H1 (cell line): ENCODE results near the gene SHOC1. TPM values are rescaled to one million over a fixed set of nuclear protein-coding genes. Genes with fewer than 3 reads are reported as not detected.

Source experiments
- CTCF ChIA-PET: fragments of 300-600 bp; sonication (Branson Sonifier 250); formaldehyde crosslinking; loops from one replicate; lab custom pipeline; 2021; ENCODE audit not compliant: partially characterized antibody; lab: Charles Lee
- POLR2A ChIA-PET: fragments of 300-600 bp; sonication (Branson Sonifier 250); formaldehyde crosslinking; loops from one replicate; lab custom pipeline; 2021; ENCODE audit warnings: inconsistent platforms; ENCODE audit not compliant: partially characterized antibody; lab: Charles Lee
- DNase-seq, 2 experiments: peaks; one replicate each; pipeline versions ENCODE4 v3.0.0 to v3.0.0-alpha.2; 2010 to 2022; ENCODE audit warnings: low spot score in 2 of 2, low read depth in 1 of 2, mixed read lengths in 1 of 2
- FAIRE-seq: peaks from 2 replicates; lab custom pipeline; 2011; peaks lifted over from hg19 to GRCh38; lab: Jason Lieb, UNC
- H2AFZ ChIP-seq: 2 replicates; pipeline ENCODE4 v1.8.1; 2012; ENCODE audit warnings: low read length, inconsistent platforms
- H2AK5ac ChIP-seq: 2 replicates; pipeline ENCODE4 v1.6.1; 2013; ENCODE audit warnings: low read depth, low read length
- H2BK120ac ChIP-seq: replicated peaks from 2 replicates; pipeline ENCODE3; 2013; ENCODE audit warnings: low read depth, low read length, inconsistent platforms
- H2BK12ac ChIP-seq: 2 replicates; pipeline ENCODE4 v1.6.1; 2013; ENCODE audit warnings: low read depth, low read length
- H2BK15ac ChIP-seq: 2 replicates; pipeline ENCODE4 v1.6.1; 2013; ENCODE audit warnings: low read length
- H2BK20ac ChIP-seq: 2 replicates; pipeline ENCODE4 v1.6.1; 2013; ENCODE audit warnings: low read length
- H2BK5ac ChIP-seq: 2 replicates; pipeline ENCODE4 v1.6.1; 2013; ENCODE audit warnings: low read depth, low read length
- H3K14ac ChIP-seq: 2 replicates; pipeline ENCODE4 v1.6.1; 2013; ENCODE audit warnings: inconsistent platforms; ENCODE audit not compliant: insufficient read length
- H3K18ac ChIP-seq: 2 replicates; pipeline ENCODE4 v1.6.1; 2013; ENCODE audit warnings: low read length; ENCODE audit errors: extremely low read depth
- H3K23ac ChIP-seq: 2 replicates; pipeline ENCODE4 v1.6.1; 2013; ENCODE audit warnings: inconsistent platforms; ENCODE audit not compliant: insufficient read length
- H3K23me2 ChIP-seq: 2 replicates; pipeline ENCODE4 v1.6.1; 2013; ENCODE audit warnings: low read depth, low read length
- H3K27ac ChIP-seq: 2 replicates; pipeline ENCODE4 v1.6.1; 2011; ENCODE audit warnings: low read depth, low read length, inconsistent platforms
- H3K27me3 ChIP-seq, 4 experiments: replicated peaks in 1 of 4; 1 replicate in 1 of 4; 2 replicates in 3 of 4; pipeline versions ENCODE4 v1.6.1 to v1.8.1; 2011 to 2013; ENCODE audit warnings: low read length in 3 of 4, mild to moderate bottlenecking in 3 of 4, inconsistent platforms in 2 of 4, mixed read lengths in 2 of 4, moderate library complexity in 1 of 4; ENCODE audit not compliant: control insufficient read depth in 3 of 4, insufficient read depth in 3 of 4; ENCODE audit errors: extremely low read depth in 1 of 4
- H3K36me3 ChIP-seq, 4 experiments: 2 replicates each; pipeline versions ENCODE4 v1.6.1 to v1.8.1; 2011 to 2013; ENCODE audit warnings: mild to moderate bottlenecking in 4 of 4, low read length in 3 of 4, moderate library complexity in 2 of 4, control low read depth in 1 of 4, inconsistent platforms in 1 of 4; ENCODE audit not compliant: insufficient read depth in 4 of 4, control insufficient read depth in 2 of 4
- H3K4ac ChIP-seq: replicated peaks from 2 replicates; pipeline ENCODE3; 2013; ENCODE audit warnings: low read length, low read depth, mixed read lengths, inconsistent platforms; ENCODE audit not compliant: insufficient read length
- H3K4me1 ChIP-seq, 4 experiments: replicated peaks in 1 of 4; 1 replicate in 1 of 4; 2 replicates in 3 of 4; pipeline versions ENCODE4 v1.6.1 to v1.8.1; 2011 to 2013; ENCODE audit warnings: low read length in 3 of 4, inconsistent platforms in 2 of 4, mixed read lengths in 1 of 4; ENCODE audit not compliant: insufficient read depth in 4 of 4, control insufficient read depth in 3 of 4
- H3K4me2 ChIP-seq, 2 experiments: 2 replicates each; pipeline versions ENCODE4 v1.6.1 to v1.8.1; 2011 to 2013; ENCODE audit warnings: low read depth in 2 of 2, low read length in 2 of 2, control low read depth in 1 of 2, inconsistent platforms in 1 of 2, mild to moderate bottlenecking in 1 of 2; ENCODE audit not compliant: insufficient read depth in 1 of 2
- H3K4me3 ChIP-seq, 4 experiments: fragments of 200-600, 300-600 bp in 1 of 4; sonication (generic), shearing (Covaris generic), sonication (Bioruptor Twin) in 1 of 4; 2 replicates each; pipeline versions ENCODE4 v1.5.1 to v1.8.1; 2011 to 2016; ENCODE audit warnings: low read length in 4 of 4, low read depth in 3 of 4, control low read depth in 2 of 4, inconsistent platforms in 2 of 4, mild to moderate bottlenecking in 2 of 4, mixed read lengths in 1 of 4, moderate library complexity in 1 of 4; ENCODE audit not compliant: insufficient read depth in 2 of 4; ENCODE audit errors: extremely low read depth in 1 of 4
- H3K56ac ChIP-seq: replicated peaks from 2 replicates; pipeline ENCODE3; 2013; ENCODE audit warnings: low read depth, mild to moderate bottlenecking, mixed read lengths, low read length, inconsistent platforms; ENCODE audit not compliant: insufficient read length
- H3K79me1 ChIP-seq: 2 replicates; pipeline ENCODE4 v1.6.1; 2013; ENCODE audit warnings: low read depth, low read length, control low read depth
- H3K79me2 ChIP-seq, 2 experiments: 2 replicates each; pipeline versions ENCODE4 v1.6.1 to v1.8.1; 2012 to 2013; ENCODE audit warnings: low read length in 2 of 2, mild to moderate bottlenecking in 2 of 2, inconsistent platforms in 1 of 2; ENCODE audit not compliant: insufficient read depth in 2 of 2, control insufficient read depth in 1 of 2
- H3K9ac ChIP-seq, 4 experiments: replicated peaks in 1 of 4; 1 replicate in 1 of 4; 2 replicates in 3 of 4; pipeline versions ENCODE4 v1.6.1 to v1.8.1; 2011 to 2013; ENCODE audit warnings: low read depth in 3 of 4, low read length in 3 of 4, control low read depth in 2 of 4, mild to moderate bottlenecking in 2 of 4, moderate library complexity in 2 of 4, inconsistent platforms in 1 of 4; ENCODE audit errors: extremely low read depth in 1 of 4
- H3K9me3 ChIP-seq, 2 experiments: 2 replicates each; pipeline versions ENCODE4 v1.6.1 to v1.8.1; 2012 to 2013; ENCODE audit warnings: mild to moderate bottlenecking in 2 of 2, moderate library complexity in 2 of 2, control low read depth in 1 of 2, inconsistent platforms in 1 of 2, low read depth in 1 of 2, low read length in 1 of 2, mixed read lengths in 1 of 2; ENCODE audit not compliant: insufficient read depth in 2 of 2
- H4K20me1 ChIP-seq, 2 experiments: replicated peaks in 1 of 2; 2 replicates each; pipeline versions ENCODE3 to v1.8.1; 2011 to 2013; ENCODE audit warnings: inconsistent platforms in 2 of 2, low read length in 2 of 2, mild to moderate bottlenecking in 1 of 2; ENCODE audit not compliant: insufficient read depth in 2 of 2, control insufficient read depth in 1 of 2
- H4K5ac ChIP-seq: 2 replicates; pipeline ENCODE4 v1.6.1; 2013; ENCODE audit warnings: low read length, low read depth, mixed read lengths, inconsistent platforms; ENCODE audit not compliant: insufficient read length
- H4K8ac ChIP-seq: 2 replicates; pipeline ENCODE4 v1.8.0; 2013; ENCODE audit warnings: mild to moderate bottlenecking, moderate library complexity, low read length, inconsistent platforms; ENCODE audit not compliant: insufficient read depth; ENCODE audit errors: extremely low read depth
- H4K91ac ChIP-seq: replicated peaks from 2 replicates; pipeline ENCODE3; 2013; ENCODE audit warnings: low read length, mixed read lengths, inconsistent platforms; ENCODE audit not compliant: insufficient read length
- ASH2L ChIP-seq: fragments of 200-600, 300-600 bp; sonication (generic); IDR thresholded peaks from one replicate; pipeline ENCODE4 v1.7.1; 2017; ENCODE audit warnings: low read length
- ATF3 ChIP-seq: IDR thresholded peaks from 2 replicates; pipeline ENCODE4 v1.6.1; 2011; ENCODE audit warnings: low read depth, mild to moderate bottlenecking, low read length; ENCODE audit not compliant: insufficient read depth
- CBX8 ChIP-seq: fragments of 300-800, 300-1000 bp; sonication (generic); IDR thresholded peaks from 2 replicates; pipeline ENCODE4 v1.7.1; 2016; ENCODE audit warnings: low read depth, low read length, borderline replicate concordance
- CREB1 ChIP-seq: IDR thresholded peaks from 2 replicates; pipeline ENCODE4 v1.6.1; 2012; ENCODE audit warnings: inconsistent platforms
- HDAC2 ChIP-seq, 2 experiments: fragments of 300-600 bp in 1 of 2; sonication (generic) in 1 of 2; IDR thresholded peaks; 2 replicates each; pipeline ENCODE4 v1.6.1; 2011 to 2012; ENCODE audit warnings: low read depth in 2 of 2, low read length in 2 of 2, mild to moderate bottlenecking in 2 of 2, moderate library complexity in 2 of 2, borderline replicate concordance in 1 of 2, inconsistent platforms in 1 of 2
- JUND ChIP-seq: IDR thresholded peaks from 2 replicates; pipeline ENCODE4 v1.6.1; 2011; ENCODE audit warnings: mild to moderate bottlenecking, improper control_type of control experiment, low read length
- MAFK ChIP-seq: IDR thresholded peaks from 2 replicates; pipeline ENCODE4 v1.6.1; 2012; ENCODE audit warnings: low read depth, mild to moderate bottlenecking, improper control_type of control experiment, low read length
- POLR2AphosphoS5 ChIP-seq: IDR thresholded peaks from 2 replicates; pipeline ENCODE4 v1.6.1; 2011; ENCODE audit warnings: low read depth, low read length
- SIX5 ChIP-seq: IDR thresholded peaks from 2 replicates; pipeline ENCODE4 v1.6.1; 2011; ENCODE audit warnings: mild to moderate bottlenecking, low read depth, low read length
- SP1 ChIP-seq: IDR thresholded peaks from 2 replicates; pipeline ENCODE4 v1.6.1; 2011; ENCODE audit warnings: low read depth, low read length
- SP4 ChIP-seq: IDR thresholded peaks from 2 replicates; pipeline ENCODE4 v1.6.1; 2012; ENCODE audit warnings: low read length, inconsistent platforms
- TCF12 ChIP-seq: IDR thresholded peaks from 2 replicates; pipeline ENCODE4 v1.6.1; 2011; ENCODE audit warnings: low read depth, mild to moderate bottlenecking, low read length
- WGBS, 2 experiments: shearing (Covaris generic) in 1 of 2; methylation state at CpG; one replicate each; pipeline versions ENCODE4 v1.1.6 to v1.1.7; 2013 to 2015; ENCODE audit warnings: low lambda C conversion rate in 2 of 2, mixed read lengths in 2 of 2, inconsistent platforms in 1 of 2, low coverage in 1 of 2, missing lambda C conversion rate in 1 of 2; ENCODE audit not compliant: insufficient replicate concordance in 2 of 2, insufficient coverage in 1 of 2, insufficient read length in 1 of 2; ENCODE audit errors: extremely low coverage in 1 of 2, missing lambda C conversion rate in 1 of 2; 5-methylcytosine and 5-hydroxymethylcytosine counted together
- polyA plus RNA-seq, 7 experiments: library from polyadenylated mRNA; depleted of rRNA in 3 of 7; stranded (reverse) in 5 of 7; unstranded in 2 of 7; fragments of >200 nt in 5 of 7; fragments of 200-250 nt in 2 of 7; gene quantifications; 1 replicate in 5 of 7; 2 replicates in 1 of 7; 4 replicates in 1 of 7; pipeline versions ENCODE4 v1.2.1 to v1.2.3, GENCODE V29; 2011 to 2013; ENCODE audit warnings: missing spikeins in 2 of 7, mixed read lengths in 2 of 7
- total RNA-seq: library from RNA; stranded (reverse); fragmentation: NEBNext Ultra II Directional; extraction: Animal tissue kit (Norgen Biotek cat#: 25700); gene quantifications from 2 replicates; pipeline ENCODE4 v1.2.1, GENCODE V29; 2021

Gene SHOC1
- total and polyA plus RNA-seq, 2 of the 8 experiments (the other 6 are each of a cell fraction or from before 2014, with no cell fraction given), result not detected

GRCh38 chr9:111752455-111752854, 42.3 kb downstream of the SHOC1 start:
- Histone ChIP-seq H3K9ac (no peak overlapping the region), H2AFZ (no peak overlapping the region), H3K4me3 (no peak overlapping the region), H2BK12ac (no peak overlapping the region), H3K23me2 (no peaks in the 10 kb centered on the region), H4K91ac (no peak overlapping the region), H2BK20ac (no peak overlapping the region), H3K23ac (no peak overlapping the region), H3K18ac (no peak overlapping the region)
- FAIRE-seq, result no peak
- TF ChIP-seq MAFK (no peak), TCF12 (no peak), CREB1 (no peak), JUND (no peak), CBX8 (no peak), ATF3 (no peak), HDAC2 (IDR thresholded peaks at IDR 0.05; ENCODE audit: borderline replicate concordance in 1 of 2, low read depth in 2 of 2, low read length in 2 of 2) (no peak), SP1 (no peak), SIX5 (no peak), POLR2AphosphoS5 (no peak), SP4 (no peak), ASH2L (no peak)
- TF ChIP-seq, all 59 proteins: peak for 0
- 82% methylated on average over 1 of the region's 1 CpG; no CpG with 5 or more reads in 1 of the 2 experiments for whole genome bisulfite sequencing, 2 experiments
- no peak overlapping the region for H3K14ac ChIP-seq
- H4K5ac ChIP-seq, result no peak overlapping the region
- H4K8ac ChIP-seq, result no peak overlapping the region
- no peaks in the 10 kb centered on the region for H3K79me1 ChIP-seq
- H3K4me1 ChIP-seq, result no peaks in the 10 kb centered on the region
- H3K79me2 ChIP-seq, result no peaks in the 10 kb centered on the region
- no peak overlapping the region for H2BK5ac ChIP-seq
- no peak overlapping the region for H2BK120ac ChIP-seq
- H3K4me2 ChIP-seq, result no peak overlapping the region
- no peak overlapping the region for H3K4ac ChIP-seq
- no peaks in the 10 kb centered on the region for H3K36me3 ChIP-seq
- no peak overlapping the region for H3K27ac ChIP-seq
- no peaks in the 10 kb centered on the region for H4K20me1 ChIP-seq
- H3K9me3 ChIP-seq, result no peaks in the 10 kb centered on the region
- ChIA-PET CTCF (interaction anchor here (0.8 to 2.4 kb wide), 3 partner anchors 8 to 322 kb away, joined by 4 to 7 read pairs (median 6); no protein-coding TSS in a partner anchor), POLR2A (no interaction called here)
- DNase-seq, result no peak
- H3K27me3 ChIP-seq, result no peaks in the 10 kb centered on the region
- H2AK5ac ChIP-seq, result no peak overlapping the region
- H2BK15ac ChIP-seq, result no peak overlapping the region
- H3K56ac ChIP-seq, result no peak overlapping the region
